Measurements from ENCODE around the gene LDLRAD3. TPM values are rescaled to one million over a fixed set of nuclear protein-coding genes. Genes with fewer than 3 reads are reported as not detected.
A peak's percentile ranks its signal among the peaks of the same experiment; 100 is the strongest.
"Not testable (repeated sequence)": the region's sequence is repeated elsewhere in the genome, so short reads cannot be mapped to it uniquely, and the experiment has no call there.

The LDLRAD3 gene
- total RNA-seq, 1 donor from 2014 or later: 3.9 TPM

- no peak for DNase-seq (ENCODE audit: low read depth)
Observed at GRCh38 chr11:35992548-35992947, 48.7 kb downstream of the LDLRAD3 start.

GRCh38 chr11:35994421-35994820, 50.6 kb downstream of the LDLRAD3 start:
- DNase-seq (ENCODE audit: low read depth): no peak

GRCh38 chr11:35995681-35996271, 51.9 kb downstream of the LDLRAD3 start:
- DNase-seq (ENCODE audit: low read depth): no peak

- DNase-seq (ENCODE audit: low read depth): no peak
Observed at GRCh38 chr11:35997902-35998520, 54.1 kb downstream of the LDLRAD3 start.

GRCh38 chr11:35998634-35999033, 54.8 kb downstream of the LDLRAD3 start:
- no peak for DNase-seq (ENCODE audit: low read depth)

- no peak for DNase-seq (ENCODE audit: low read depth)
Observed at GRCh38 chr11:36000616-36001190, 56.8 kb downstream of the LDLRAD3 start.

- no peak for DNase-seq (ENCODE audit: low read depth)
Observed at GRCh38 chr11:36002196-36002595, 58.3 kb downstream of the LDLRAD3 start.

GRCh38 chr11:36002796-36003195, 58.9 kb downstream of the LDLRAD3 start:
- no peak for DNase-seq (ENCODE audit: low read depth)

- DNase-seq (ENCODE audit: low read depth): no peak
Observed at GRCh38 chr11:36006556-36006955, 62.7 kb downstream of the LDLRAD3 start.

- no peak for DNase-seq (ENCODE audit: low read depth)
Observed at GRCh38 chr11:36007127-36007655, 63.3 kb downstream of the LDLRAD3 start.

GRCh38 chr11:36008584-36008983, 64.7 kb downstream of the LDLRAD3 start:
- no peak for DNase-seq (ENCODE audit: low read depth)

- DNase-seq (ENCODE audit: low read depth): peak; percentile 41
Observed at GRCh38 chr11:36009473-36009872, 65.6 kb downstream of the LDLRAD3 start.

- DNase-seq (ENCODE audit: low read depth): no peak
Observed at GRCh38 chr11:36010010-36010740, 66.3 kb downstream of the LDLRAD3 start.

- no peak for DNase-seq (ENCODE audit: low read depth)
Observed at GRCh38 chr11:36011574-36011973, 67.7 kb downstream of the LDLRAD3 start.

- DNase-seq (ENCODE audit: low read depth): no peak
Observed at GRCh38 chr11:36012455-36012854, 68.6 kb downstream of the LDLRAD3 start.

GRCh38 chr11:36012979-36013378, 69.1 kb downstream of the LDLRAD3 start:
- DNase-seq (ENCODE audit: low read depth): no peak

GRCh38 chr11:36013446-36013845, 69.6 kb downstream of the LDLRAD3 start:
- DNase-seq (ENCODE audit: low read depth): not testable (repeated sequence)

- DNase-seq (ENCODE audit: low read depth): no peak
Observed at GRCh38 chr11:36013950-36014897, 70.4 kb downstream of the LDLRAD3 start.

GRCh38 chr11:36014898-36015665, 71.2 kb downstream of the LDLRAD3 start:
- no peak for DNase-seq (ENCODE audit: low read depth)

GRCh38 chr11:36015799-36016198, 71.9 kb downstream of the LDLRAD3 start:
- DNase-seq (ENCODE audit: low read depth): no peak

- no peak for DNase-seq (ENCODE audit: low read depth)
Observed at GRCh38 chr11:36016263-36016662, 72.4 kb downstream of the LDLRAD3 start.
